ENCODE measurements around the gene SLC38A3.

SLC38A3 gene

DNA sequence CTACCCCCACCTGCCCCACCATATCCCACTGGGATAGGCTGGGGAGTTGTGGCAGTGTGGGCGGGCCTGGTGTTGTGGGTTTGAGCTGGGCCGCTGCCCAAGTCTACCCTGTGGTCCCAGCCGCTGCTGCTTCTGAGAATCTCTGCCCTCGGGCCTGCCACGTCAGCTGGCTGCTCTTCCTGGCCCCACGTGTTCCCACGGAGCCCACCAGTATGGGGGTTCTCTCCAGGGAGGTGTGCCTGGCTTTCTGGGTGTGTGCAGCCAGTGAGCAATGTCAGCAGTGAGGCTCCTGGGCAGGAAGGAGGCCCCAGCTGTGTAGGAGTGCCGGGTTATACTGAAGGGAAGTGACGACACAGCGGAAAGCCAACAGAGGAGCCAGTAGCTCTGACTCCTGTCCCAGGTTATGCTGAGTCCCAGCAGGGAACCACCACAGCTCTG lies 41.5 kb downstream of the SLC38A3 start:
- DNase-seq (ENCODE audit: low spot score): peak; percentile 72
- TF ChIP-seq, protein P1, sequence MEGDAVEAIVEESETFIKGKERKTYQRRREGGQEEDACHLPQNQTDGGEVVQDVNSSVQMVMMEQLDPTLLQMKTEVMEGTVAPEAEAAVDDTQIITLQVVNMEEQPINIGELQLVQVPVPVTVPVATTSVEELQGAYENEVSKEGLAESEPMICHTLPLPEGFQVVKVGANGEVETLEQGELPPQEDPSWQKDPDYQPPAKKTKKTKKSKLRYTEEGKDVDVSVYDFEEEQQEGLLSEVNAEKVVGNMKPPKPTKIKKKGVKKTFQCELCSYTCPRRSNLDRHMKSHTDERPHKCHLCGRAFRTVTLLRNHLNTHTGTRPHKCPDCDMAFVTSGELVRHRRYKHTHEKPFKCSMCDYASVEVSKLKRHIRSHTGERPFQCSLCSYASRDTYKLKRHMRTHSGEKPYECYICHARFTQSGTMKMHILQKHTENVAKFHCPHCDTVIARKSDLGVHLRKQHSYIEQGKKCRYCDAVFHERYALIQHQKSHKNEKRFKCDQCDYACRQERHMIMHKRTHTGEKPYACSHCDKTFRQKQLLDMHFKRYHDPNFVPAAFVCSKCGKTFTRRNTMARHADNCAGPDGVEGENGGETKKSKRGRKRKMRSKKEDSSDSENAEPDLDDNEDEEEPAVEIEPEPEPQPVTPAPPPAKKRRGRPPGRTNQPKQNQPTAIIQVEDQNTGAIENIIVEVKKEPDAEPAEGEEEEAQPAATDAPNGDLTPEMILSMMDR (IDR thresholded peaks at IDR 0.05; ENCODE audit: extremely low read depth, missing control alignments): no peak

DNA sequence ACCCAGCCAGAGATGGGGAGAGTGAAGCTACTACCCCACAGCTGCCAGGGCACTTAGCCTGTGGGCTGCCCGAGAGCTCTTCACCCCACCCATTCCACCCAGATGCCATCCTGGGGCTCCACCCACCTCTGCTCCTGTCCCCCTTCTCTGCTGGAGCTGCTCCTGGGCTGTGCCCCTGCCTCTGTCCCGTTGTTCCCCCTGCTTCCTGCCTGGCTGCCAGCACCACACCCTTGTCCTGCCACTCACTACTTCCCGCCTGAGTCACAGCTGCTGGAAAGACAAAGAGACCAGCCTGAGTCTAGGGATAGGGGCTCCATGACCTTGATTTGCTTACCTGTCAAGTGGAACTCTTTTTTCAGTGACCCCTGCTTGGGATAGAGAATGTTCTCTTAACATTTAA lies 43.3 kb downstream of the SLC38A3 start:
- TF ChIP-seq, protein P1 (IDR thresholded peaks at IDR 0.05; ENCODE audit: extremely low read depth, missing control alignments): no peak
- DNase-seq (ENCODE audit: low spot score): no peak

DNA sequence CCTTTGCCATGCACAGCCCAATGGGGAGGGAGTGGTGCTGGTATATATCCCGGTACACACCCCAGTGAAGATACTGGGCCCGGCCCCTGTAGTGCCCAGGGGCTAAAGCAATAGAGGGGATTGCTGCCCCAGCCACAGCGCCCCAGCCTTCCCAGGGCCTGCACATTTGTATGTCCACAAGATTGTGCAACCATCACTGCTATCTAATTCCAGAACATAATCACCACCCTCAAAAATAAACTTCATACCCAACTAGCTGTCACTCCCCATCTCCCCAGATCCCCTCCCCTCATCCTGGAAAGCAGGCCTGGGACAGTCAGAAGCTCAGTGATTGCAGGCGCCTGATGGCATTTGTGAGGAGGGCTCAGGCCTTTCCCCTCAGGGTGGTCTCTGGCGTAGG lies 44.4 kb downstream of the SLC38A3 start:
- no peak for DNase-seq (ENCODE audit: low spot score)
- TF ChIP-seq, protein P1 (IDR thresholded peaks at IDR 0.05; ENCODE audit: extremely low read depth, missing control alignments): no peak

DNA sequence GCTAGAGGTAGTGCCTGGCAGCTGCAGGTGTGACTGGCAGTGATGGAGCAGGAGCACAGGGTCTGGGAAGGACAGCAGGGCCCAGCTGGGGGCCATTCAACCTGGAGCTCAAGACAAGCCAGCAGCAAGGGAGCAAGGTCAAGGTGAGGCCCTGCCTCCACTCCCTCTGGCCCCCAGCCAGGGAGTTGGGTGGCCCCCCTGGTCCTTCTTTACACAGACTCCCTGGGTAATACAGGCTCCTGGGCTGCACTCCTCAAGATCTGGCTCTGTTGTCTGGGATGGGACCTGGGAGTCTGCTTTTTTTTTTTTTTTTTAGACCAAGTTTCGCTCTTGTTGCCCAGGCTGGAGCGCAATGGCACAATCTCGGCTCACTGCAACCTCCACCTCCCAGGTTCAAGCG lies 45.4 kb downstream of the SLC38A3 start:
- TF ChIP-seq, protein P1 (IDR thresholded peaks at IDR 0.05; ENCODE audit: extremely low read depth, missing control alignments): no peak
- DNase-seq (ENCODE audit: low spot score): no peak

DNA sequence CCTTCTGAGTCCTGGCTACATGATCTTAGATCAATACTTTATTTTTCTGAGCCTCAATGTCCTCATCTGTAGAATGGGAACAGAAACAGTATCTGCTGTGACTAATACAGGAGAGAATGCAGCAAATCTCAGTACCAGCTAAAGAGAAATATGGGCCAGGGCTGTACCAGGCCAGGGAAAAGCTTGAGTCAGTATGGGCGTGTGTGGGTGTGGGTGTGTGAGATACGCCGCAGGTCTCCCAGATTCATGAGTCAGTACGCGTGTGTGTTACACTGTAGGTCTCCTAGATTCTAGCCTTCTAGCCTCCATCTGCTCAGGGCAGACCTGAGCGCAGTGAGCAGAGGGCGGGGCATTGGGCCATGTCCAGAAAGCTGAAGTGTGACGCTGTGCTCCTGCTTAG lies 46.1 kb downstream of the SLC38A3 start:
- no peak for DNase-seq (ENCODE audit: low spot score)
- TF ChIP-seq, protein P1 (IDR thresholded peaks at IDR 0.05; ENCODE audit: extremely low read depth, missing control alignments): no peak

DNA sequence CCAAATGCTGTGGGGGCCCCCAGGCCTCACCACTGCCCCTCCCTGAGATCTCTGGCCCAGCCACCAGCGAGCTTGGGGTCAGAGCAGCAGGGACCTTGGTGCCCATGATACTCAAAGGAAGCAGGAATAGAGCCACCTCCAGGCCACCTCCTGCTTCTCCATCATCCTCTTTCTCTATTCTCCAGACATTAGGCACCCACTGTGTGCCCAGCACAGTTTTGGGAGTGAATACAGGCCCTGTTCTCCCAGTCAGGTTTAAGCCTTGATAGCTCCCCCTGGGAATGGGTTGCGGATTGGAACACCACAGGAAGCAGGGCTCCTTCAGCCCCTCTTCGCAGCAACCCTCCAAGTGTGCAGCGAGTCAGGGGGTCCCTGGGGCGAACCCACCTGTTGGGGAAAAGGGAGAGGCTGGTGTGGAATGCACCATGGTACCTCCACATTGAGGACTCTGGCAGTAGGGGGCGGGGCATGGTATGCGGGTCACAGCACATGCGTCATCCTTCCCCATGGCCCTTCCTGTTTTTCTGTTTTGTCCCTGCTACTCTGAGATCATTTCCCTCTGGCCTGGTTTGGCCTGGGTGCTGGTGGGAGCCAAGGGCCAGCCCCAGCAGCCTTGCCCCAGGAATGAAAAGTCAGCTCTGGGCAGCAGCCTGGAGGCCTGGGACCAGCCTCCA lies 49.6 kb downstream of the SLC38A3 start:
- no peak for DNase-seq (ENCODE audit: low spot score)
- TF ChIP-seq, protein P1 (IDR thresholded peaks at IDR 0.05; ENCODE audit: extremely low read depth, missing control alignments): no peak

DNA sequence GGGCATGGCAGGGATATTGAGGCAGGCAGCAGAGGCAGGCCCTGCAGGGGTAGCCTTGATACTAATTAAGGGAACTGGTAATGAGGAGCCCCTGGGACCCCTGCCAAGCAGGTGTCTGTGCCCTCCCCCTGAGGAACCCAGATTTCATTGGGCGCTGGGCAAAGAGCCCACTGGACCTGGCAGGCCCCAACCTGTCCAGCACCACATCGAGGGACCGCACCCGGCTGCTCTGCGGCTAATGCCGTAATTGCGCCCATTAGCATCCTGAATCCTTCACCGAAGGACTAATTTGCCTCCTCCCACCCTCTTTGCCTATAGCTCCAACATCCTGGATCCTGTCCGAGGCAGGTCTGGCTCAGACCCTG lies 50.2 kb downstream of the SLC38A3 start:
- TF ChIP-seq, protein P1 (IDR thresholded peaks at IDR 0.05; ENCODE audit: extremely low read depth, missing control alignments): no peak
- DNase-seq (ENCODE audit: low spot score): no peak

Measured in GM20000 (cell line).